GM18951 (cell line): ENCODE results near the gene POU2F3.

ENCODE experiments used
- POLR2A ChIP-seq: IDR thresholded peaks from 4 replicates; pipeline ENCODE4 v1.6.1; 2011; ENCODE audit warnings: mild to moderate bottlenecking; ENCODE audit not compliant: insufficient read length, insufficient read depth; ENCODE audit errors: extremely low read depth
- in situ Hi-C: fragments of 300-500 bp; cut with MboI; formaldehyde crosslinking; loops from one replicate; pipeline ENCODE4 v1.12.0; 2022; ENCODE audit warnings: low sequenced_read_pairs, mixed read lengths, inconsistent platforms; ENCODE audit not compliant: unreplicated experiment

Gene POU2F3

GRCh38 chr11:120224972-120225909 lies 14.7 kb upstream of the POU2F3 start:
- in situ Hi-C loops, result loop anchor here (5.0 kb wide), 1 partner anchor 43 kb away; no protein-coding TSS in a partner anchor
- no peak for TF ChIP-seq POLR2A

GRCh38 chr11:120226242-120226641 lies 13.7 kb upstream of the POU2F3 start:
- no peak for TF ChIP-seq POLR2A
- in situ Hi-C loops, result loop anchor here (5.0 kb wide), 1 partner anchor 44 kb away; no protein-coding TSS in a partner anchor

- no peak for TF ChIP-seq POLR2A
- in situ Hi-C loops, result loop anchor here (5.0 kb wide), 1 partner anchor 44 kb away; no protein-coding TSS in a partner anchor
Measured at GRCh38 chr11:120226714-120227113, 13.2 kb upstream of the POU2F3 start.

GRCh38 chr11:120227228-120227852 lies 12.6 kb upstream of the POU2F3 start:
- in situ Hi-C loops, result loop anchor here (5.0 kb wide), 1 partner anchor 45 kb away; no protein-coding TSS in a partner anchor
- no peak for TF ChIP-seq POLR2A

- in situ Hi-C loops, result loop anchor here (5.0 kb wide), 1 partner anchor 47 kb away; no protein-coding TSS in a partner anchor
- TF ChIP-seq POLR2A, result no peak
Measured at GRCh38 chr11:120228794-120229384, 11.1 kb upstream of the POU2F3 start.

- in situ Hi-C loops, result loop anchor here (5.0 kb wide), 1 partner anchor 47 kb away; no protein-coding TSS in a partner anchor
- no peak for TF ChIP-seq POLR2A
Measured at GRCh38 chr11:120229451-120230424, 10.2 kb upstream of the POU2F3 start.

- in situ Hi-C loops, result no loop called here
- TF ChIP-seq POLR2A, result no peak
Measured at GRCh38 chr11:120230433-120231071, 9.4 kb upstream of the POU2F3 start.

- no peak for TF ChIP-seq POLR2A
- in situ Hi-C loops, result no loop called here
Measured at GRCh38 chr11:120231963-120232362, 8.0 kb upstream of the POU2F3 start.

- in situ Hi-C loops, result no loop called here
- TF ChIP-seq POLR2A, result no peak
Measured at GRCh38 chr11:120233207-120233803, 6.6 kb upstream of the POU2F3 start.

GRCh38 chr11:120235024-120235628 lies 4.8 kb upstream of the POU2F3 start:
- TF ChIP-seq POLR2A, result no peak
- in situ Hi-C loops, result loop anchor here (5.0 kb wide), 1 partner anchor 72 kb away; no protein-coding TSS in a partner anchor
